Measurements from ENCODE around the gene ZAR1L.

The ZAR1L gene

DNA sequence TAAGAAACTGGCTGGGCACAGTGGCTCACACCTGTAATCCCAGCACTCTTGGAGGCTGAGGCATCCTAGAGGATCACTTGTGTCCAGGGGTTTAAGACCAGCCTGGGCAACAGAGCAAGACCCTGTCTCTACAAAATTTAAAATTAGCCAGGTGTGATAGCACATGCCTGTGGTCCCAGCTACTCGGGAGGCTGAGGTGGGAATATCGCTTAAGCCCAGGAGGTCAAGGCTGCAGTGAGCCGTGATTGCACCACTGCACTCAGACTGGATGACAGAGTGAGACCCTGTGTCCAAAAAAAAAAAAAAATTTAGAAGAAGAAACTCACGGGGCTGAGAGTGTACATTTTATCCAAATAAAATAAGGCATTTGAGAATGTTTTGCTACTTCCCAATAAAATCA is 58.9 kb downstream of the ZAR1L start:
- no peak for DNase-seq (ENCODE audit: low spot score)
- Histone ChIP-seq H3K4me3 (peak overlapping the region; percentile 68), H3K27ac (peak overlapping the region; percentile 83 to 92)
- no peak for TF ChIP-seq CTCF (IDR thresholded peaks at IDR 0.05)

DNA sequence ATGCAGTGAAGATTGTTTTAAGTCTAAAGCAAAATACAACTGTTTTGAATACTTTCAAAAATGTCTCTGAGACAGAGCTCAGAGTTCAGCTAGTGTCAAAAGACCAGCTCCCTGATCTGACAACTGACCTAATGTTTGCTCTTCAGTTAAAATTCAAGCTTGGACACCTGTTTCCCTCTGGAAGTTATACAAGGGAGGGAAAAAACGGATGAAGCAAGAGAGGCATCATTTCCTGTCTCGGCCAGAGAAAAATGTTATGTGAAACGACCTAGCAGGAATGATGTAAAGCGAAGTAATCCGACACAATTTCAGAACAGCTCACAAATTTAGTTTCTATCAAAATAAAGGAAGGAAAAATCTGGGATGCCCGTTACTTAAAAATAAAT is 59.4 kb downstream of the ZAR1L start:
- Histone ChIP-seq H3K4me3 (peak overlapping the region; percentile 68), H3K27ac (peak overlapping the region; percentile 83 to 92)
- no peak for TF ChIP-seq CTCF (IDR thresholded peaks at IDR 0.05)
- no peak for DNase-seq (ENCODE audit: low spot score)

DNA sequence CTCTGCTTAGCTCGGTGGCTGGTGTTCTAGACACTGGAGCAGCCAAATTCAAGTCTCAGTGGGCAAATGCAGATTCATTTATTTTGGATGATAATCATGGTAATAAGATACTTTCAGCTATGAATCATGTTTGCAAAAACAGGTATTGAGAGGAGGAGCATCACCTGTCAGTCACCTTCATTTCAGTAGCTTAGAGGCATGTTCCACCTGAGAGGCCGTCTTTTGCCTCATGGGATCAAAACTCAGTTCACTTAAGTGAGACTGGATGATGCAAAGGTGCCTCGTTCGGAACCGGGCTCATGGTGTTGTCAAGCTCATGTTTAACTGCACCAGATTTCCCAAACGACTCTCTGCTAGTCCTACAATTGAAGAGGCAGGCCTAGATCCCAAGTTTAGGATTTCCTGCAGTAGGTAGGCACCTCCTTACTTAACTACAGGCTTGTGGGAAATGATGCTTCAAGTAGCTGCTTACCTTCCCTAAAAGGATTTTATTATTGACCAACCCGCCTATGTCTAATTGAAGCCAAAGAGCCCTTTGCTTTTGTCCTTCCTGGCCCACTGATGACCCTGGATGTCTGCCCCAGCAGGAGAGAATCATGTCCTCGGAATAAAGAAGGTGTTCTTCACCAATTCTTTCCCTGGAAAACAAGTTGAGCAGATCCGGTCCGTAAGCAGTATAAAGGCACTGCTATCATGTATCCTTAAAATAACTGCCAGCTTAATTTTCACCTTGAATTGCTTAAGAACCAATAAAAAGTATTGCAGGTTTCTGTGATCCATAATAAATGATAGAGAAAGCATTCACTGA is 60.0 kb downstream of the ZAR1L start:
- H3K27ac ChIP-seq, result peak overlapping the region; percentile 83 to 92
- peak overlapping the region; percentile 68 for H3K4me3 ChIP-seq
- no peak for DNase-seq (ENCODE audit: low spot score)
- TF ChIP-seq CTCF (IDR thresholded peaks at IDR 0.05), result no peak

DNA sequence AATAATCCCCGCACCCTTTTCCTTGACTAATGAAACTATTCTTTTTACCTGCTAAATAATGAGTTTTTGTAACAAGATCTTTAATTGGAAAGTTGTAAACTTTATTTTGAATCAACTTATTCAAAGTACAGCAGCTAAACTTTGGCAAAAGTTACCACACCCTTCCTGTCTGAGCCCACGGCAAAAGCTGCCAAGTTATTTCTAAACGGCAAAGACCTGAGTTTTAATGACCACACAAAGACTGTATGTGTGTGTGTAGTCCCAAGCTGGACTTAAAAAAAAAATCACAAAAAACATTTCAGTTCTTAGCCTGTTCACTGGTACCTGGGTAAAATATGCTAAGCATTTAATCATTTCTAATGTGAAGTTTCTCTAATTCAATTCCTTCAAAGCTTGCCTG is 60.7 kb downstream of the ZAR1L start:
- peak overlapping the region; percentile 68 for H3K4me3 ChIP-seq
- peak overlapping the region; percentile 83 to 92 for H3K27ac ChIP-seq

GRCh38 chr13:32253911-32254399 is 61.2 kb downstream of the ZAR1L start:
- no peak for TF ChIP-seq CTCF (IDR thresholded peaks at IDR 0.05)
- H3K4me3 ChIP-seq, result peak overlapping the region; percentile 68
- DNase-seq (ENCODE audit: low spot score), result no peak
- peak overlapping the region; percentile 83 to 92 for H3K27ac ChIP-seq

More for the DNA sequence above, 60.7 kb downstream of the ZAR1L start:
- DNase-seq (ENCODE audit: low spot score), result no peak
- TF ChIP-seq CTCF (IDR thresholded peaks at IDR 0.05), result no peak
